ENCODE data around the gene BEGAIN.

- TF ChIP-seq, protein P1, sequence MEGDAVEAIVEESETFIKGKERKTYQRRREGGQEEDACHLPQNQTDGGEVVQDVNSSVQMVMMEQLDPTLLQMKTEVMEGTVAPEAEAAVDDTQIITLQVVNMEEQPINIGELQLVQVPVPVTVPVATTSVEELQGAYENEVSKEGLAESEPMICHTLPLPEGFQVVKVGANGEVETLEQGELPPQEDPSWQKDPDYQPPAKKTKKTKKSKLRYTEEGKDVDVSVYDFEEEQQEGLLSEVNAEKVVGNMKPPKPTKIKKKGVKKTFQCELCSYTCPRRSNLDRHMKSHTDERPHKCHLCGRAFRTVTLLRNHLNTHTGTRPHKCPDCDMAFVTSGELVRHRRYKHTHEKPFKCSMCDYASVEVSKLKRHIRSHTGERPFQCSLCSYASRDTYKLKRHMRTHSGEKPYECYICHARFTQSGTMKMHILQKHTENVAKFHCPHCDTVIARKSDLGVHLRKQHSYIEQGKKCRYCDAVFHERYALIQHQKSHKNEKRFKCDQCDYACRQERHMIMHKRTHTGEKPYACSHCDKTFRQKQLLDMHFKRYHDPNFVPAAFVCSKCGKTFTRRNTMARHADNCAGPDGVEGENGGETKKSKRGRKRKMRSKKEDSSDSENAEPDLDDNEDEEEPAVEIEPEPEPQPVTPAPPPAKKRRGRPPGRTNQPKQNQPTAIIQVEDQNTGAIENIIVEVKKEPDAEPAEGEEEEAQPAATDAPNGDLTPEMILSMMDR (IDR thresholded peaks at IDR 0.05): no peak
- no peak for TF ChIP-seq POLR2A (IDR thresholded peaks at IDR 0.05)
Observed at GRCh38 chr14:100535287-100536120, 51.7 kb downstream of the BEGAIN start.
